GM03348 (cell line): ENCODE measurements around the gene ILRUN.
"Not testable (repeated sequence)": the region's sequence is repeated elsewhere in the genome, so short reads cannot be mapped to it uniquely, and the experiment has no call there.

Source experiments
- DNase-seq: peaks from one replicate; pipeline ENCODE4 v3.0.0; 2012; ENCODE audit warnings: low spot score

The ILRUN gene

GRCh38 chr6:34664256-34664971, 32.2 kb downstream of the ILRUN start:
- DNase-seq, result no peak

GRCh38 chr6:34663831-34664255, 32.7 kb downstream of the ILRUN start:
- DNase-seq, result no peak

GRCh38 chr6:34663371-34663770, 33.2 kb downstream of the ILRUN start:
- no peak for DNase-seq

- DNase-seq, result no peak
Observed at GRCh38 chr6:34661357-34661756, 35.2 kb downstream of the ILRUN start.

- DNase-seq, result no peak
Observed at GRCh38 chr6:34658605-34659265, 37.8 kb downstream of the ILRUN start.

GRCh38 chr6:34657979-34658480, 38.5 kb downstream of the ILRUN start:
- DNase-seq, result not testable (repeated sequence)

GRCh38 chr6:34657307-34657978, 39.1 kb downstream of the ILRUN start:
- peak; percentile 67 for DNase-seq

GRCh38 chr6:34657037-34657306, 39.6 kb downstream of the ILRUN start:
- DNase-seq, result no peak

- peak; percentile 42 for DNase-seq
Observed at GRCh38 chr6:34656378-34657036, 40.1 kb downstream of the ILRUN start.

- not testable (repeated sequence) for DNase-seq
Observed at GRCh38 chr6:34655876-34656377, 40.6 kb downstream of the ILRUN start.

GRCh38 chr6:34654061-34654710, 42.4 kb downstream of the ILRUN start:
- no peak for DNase-seq

GRCh38 chr6:34652263-34652662, 44.3 kb downstream of the ILRUN start:
- DNase-seq, result no peak

GRCh38 chr6:34650823-34651222, 45.7 kb downstream of the ILRUN start:
- DNase-seq, result no peak

- not testable (repeated sequence) for DNase-seq
Observed at GRCh38 chr6:34650232-34650631, 46.3 kb downstream of the ILRUN start.

- no peak for DNase-seq
Observed at GRCh38 chr6:34648806-34649205, 47.8 kb downstream of the ILRUN start.
